Epidermal melanocyte (primary cell): ENCODE data around the gene SNX5.
A peak's percentile ranks its signal among the peaks of the same experiment; 100 is the strongest.

ENCODE experiments used
- DNase-seq: peaks from one replicate; pipeline ENCODE4 v3.0.0; 2011; ENCODE audit warnings: low spot score; ENCODE audit not compliant: insufficient read length

SNX5 gene

DNA sequence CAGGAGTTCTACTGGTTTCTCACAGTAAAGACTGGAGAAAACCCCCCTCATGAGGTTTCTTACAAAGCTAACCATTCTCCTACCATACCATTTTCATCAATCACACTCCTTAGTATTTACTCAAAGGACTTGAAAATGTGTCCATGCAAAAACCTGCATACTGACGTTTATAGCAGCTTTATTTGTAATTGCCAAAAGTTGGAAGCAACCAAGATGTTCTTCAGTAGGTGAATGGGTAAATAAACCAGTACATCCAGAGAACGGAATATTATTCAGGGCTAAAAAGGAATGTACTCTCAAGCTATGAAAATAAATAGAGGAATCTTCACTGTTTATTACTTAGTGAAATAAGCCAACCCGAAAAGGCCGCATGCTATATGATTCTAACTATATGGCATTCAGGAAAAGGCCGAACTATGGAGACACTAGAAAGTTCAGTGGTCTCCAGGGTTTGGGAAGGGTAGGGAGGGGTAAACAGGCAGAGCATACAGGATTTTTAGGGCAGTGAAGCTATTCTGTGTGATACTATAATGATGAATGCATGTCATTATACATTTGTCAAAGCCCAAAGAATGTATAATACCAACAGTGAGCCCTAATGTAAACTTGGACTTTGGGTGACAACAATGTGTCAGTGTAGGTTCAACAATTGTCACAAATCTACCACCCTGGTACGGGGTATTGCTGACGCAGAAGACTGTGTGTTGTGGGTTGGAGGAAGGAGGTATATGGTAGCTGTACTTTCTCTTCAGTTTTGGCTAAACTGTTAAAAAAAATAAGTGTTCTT is 50.6 kb downstream of the SNX5 start:
- DNase-seq = no peak

DNA sequence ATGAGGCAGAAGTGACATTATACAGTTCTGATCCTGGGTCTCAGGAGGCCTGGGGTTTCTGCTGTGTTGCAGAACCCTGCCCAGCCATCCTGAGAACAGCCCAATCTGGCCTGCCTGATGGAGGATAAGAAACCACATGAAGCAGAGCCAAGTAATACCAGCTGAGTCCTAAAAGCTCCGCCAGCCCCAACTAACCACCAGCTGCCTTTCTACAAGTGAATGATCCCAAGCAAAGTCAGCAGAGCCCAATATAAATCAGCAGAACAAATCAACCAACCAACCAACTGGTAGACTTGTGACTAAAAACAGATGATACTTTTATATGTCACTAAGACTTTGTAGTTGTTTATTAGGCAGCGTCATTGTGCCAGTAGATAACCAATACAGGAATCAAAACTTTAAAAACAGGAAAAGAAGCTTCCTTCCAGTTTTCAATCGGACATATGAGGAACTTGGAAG is 52.1 kb downstream of the SNX5 start:
- DNase-seq = no peak

DNA sequence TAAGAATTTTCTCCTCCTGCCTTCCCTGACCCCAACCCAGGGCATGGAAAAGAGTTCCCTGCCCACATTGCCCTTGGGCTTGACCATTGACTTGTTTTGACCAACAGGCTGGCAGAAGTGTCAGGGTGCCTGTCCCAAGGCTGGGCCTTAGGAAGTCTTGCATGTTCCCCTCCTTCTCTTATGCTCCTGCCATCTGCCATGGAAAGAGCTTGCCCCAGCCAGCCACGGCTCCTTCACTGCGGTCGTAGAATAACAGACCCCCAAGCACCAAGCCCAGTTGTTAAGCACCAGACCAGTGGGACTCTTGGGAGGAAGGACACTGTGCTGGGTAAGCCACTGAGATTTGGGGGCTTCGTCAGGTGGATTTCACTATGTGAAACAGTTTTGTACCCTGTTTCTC is 53.6 kb downstream of the SNX5 start:
- DNase-seq = no peak

DNA sequence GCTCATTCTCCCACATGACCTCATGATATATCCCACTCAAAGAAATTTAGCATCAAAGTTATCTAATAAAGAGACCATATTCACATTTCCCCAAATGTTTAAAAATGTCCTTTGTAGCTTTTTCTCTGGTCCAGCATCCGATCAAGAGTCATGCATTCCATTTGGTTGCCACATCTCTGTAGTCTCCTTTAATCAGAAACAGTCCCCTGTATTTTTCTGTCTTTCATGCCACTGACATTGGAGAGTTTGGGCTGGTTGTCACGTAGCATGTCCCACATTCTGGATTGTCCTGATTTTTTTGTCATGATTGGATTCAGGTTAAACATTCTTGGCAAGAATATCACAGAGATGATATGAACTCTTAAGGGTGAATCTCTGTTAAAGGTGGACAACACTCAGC is 55.7 kb downstream of the SNX5 start:
- DNase-seq = no peak

DNA sequence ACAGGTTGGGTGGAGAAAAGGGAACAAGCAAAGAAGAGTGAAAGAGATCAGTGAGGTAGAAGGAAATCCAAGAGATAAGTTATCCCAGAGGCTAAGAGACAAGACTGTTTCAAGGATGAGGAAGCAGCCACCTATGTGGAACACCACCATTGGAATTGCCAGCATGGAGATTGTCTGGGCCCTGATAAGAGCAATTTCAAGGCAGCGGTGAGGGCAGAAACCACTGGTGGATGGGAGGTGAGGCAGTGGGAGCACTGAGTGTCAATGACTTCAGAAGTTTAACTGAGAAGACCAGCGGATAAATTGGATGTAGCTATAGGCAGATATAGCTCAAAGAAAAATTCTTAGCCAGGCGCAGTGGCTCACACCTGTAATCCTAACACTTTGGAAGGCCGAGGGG is 56.7 kb downstream of the SNX5 start:
- DNase-seq = no peak

DNA sequence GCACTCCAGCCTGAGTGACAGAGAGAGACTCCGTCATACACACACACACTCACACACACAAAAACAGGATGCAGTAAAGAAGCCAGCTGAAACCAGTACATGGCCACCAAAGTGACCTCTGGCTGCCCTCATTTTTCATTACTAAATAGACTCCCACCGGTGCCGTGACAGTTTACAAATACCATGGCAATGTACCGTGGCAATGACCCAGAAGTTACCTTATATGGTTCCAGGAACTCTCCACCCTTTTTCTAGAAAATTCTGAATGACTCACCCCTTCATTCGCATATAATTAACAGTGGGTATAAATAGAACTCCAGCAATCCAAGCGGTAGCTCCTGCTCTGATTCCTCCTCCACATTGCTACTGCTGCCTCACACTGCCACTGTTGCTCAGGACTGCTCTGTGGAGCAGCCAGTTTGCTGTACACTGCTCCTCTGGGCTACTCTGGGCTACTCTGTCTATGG is 57.7 kb downstream of the SNX5 start:
- no peak for DNase-seq

DNA sequence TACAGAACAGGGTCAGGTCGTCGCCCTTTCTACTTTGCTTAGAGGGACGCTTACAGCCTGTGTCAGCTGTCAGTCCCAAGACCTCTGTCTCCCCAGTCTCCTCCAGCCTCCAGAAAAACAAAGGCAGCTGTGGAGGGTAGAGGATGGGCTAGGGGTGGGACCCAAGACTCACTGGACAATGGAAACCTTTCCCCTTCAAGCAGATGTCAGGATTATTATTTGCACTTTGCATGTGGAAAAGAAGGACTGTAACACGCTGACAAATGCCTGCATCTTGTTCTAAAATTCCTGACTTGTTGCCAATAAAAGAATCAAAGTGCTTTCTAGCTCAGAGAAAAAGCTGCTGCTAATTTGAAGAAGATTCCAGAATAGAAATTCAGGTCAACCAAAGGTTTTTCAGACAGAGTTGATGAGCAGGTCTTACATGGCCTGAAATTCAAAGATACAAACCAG is 58.7 kb downstream of the SNX5 start:
- DNase-seq = no peak

DNA sequence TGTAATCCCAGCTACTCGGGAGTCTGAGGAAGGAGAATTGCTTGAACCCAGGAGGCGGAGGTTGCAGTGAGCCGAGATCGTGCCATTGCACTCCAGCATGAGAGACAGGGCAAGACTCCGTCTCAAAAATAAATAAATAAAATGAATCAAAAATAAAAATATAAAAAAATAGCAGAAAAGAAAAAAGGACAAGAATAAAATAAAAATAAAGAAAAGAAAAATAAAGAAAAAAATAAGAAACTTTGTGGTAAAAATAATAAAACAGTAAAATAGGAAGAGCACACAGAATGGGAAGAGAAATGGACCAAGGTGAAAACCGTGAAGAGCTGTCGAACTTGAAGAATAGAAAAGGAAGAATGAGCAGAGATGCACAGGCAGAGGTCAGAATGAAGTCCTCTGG is 63.0 kb downstream of the SNX5 start:
- DNase-seq = no peak

DNA sequence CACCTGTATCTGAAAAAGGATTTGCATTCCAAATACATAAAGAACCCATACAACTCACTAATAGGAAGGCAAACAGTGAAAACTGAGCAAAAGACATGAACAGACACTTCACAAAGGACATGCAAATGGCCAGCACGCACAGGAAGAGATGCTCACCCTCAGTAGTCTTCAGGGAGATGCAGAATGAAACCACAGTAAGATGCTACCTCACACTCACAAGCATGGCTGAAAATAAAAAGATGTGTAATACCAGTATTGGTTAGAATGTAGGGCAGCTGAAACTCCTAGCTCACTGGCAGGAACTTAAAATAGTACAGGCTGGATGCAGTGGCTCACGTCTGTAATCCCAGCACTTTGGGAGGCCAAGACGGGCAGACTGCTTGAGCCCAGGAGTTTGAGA is 64.6 kb downstream of the SNX5 start:
- no peak for DNase-seq

DNA sequence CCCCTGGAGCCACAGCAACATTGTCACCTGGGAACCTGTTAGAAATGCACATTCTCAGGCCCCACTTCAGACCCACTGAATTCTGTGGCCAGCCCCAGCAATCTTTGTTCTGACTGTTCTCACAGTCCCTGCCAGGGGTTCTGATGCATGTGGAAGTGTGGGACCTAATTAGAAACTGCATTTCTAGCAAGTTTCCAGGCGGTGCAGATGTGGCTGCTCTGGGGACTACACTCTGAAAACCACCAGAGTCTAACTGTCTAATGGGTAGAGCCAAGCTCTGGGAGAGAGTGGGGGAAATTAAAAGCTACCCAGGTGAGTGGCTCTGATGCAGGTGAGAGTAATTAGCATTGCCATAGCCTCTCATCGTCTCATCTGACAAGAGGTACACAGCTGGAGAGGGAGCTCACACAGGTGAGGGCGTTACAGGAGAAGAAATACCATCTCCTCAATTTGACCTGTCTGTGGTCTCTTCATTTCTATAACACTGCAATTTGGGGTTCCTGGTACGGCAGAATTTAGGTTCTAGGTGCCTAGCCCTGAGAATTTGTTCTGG is 66.0 kb downstream of the SNX5 start:
- DNase-seq = no peak

DNA sequence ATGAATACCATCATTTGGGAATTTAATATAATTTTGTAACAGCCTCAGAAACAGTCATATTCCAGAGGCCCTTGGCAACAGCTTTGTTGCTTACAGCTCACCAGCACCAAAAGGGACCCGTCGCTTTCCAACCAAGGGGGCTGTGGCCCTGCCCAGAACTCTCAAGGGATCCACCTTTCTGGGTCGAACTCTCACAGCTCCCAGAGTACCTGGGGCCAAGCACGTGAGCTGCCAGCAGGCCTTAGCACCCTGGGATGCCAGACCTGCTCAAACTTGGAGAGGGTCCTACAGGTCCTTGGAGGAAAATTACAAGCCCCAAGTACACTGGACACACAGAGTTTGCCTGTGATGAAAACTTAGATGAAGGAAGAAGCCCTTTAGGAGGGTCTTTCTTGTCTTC is 66.6 kb downstream of the SNX5 start:
- no peak for DNase-seq

DNA sequence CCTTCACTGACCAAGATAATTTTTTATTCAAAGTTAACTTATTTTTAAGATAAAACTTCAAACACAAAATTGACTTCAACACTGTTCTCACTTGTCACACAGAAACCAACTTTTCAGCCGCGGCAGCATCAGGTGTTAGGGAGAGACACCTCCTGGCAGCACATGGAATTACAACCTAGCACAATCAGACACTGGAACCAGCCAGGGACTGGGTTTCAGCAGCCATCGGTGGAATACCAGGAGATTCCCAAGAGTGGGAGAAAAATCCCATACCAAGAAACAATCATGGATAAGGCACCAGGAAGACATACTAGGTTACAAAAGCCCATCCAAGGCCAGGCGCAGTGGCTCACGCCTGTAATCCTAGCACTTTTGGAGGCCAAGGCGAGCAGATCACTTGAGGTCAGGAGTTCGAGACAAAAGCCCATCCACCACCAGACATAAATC is 70.0 kb downstream of the SNX5 start:
- peak; percentile 91 for DNase-seq

DNA sequence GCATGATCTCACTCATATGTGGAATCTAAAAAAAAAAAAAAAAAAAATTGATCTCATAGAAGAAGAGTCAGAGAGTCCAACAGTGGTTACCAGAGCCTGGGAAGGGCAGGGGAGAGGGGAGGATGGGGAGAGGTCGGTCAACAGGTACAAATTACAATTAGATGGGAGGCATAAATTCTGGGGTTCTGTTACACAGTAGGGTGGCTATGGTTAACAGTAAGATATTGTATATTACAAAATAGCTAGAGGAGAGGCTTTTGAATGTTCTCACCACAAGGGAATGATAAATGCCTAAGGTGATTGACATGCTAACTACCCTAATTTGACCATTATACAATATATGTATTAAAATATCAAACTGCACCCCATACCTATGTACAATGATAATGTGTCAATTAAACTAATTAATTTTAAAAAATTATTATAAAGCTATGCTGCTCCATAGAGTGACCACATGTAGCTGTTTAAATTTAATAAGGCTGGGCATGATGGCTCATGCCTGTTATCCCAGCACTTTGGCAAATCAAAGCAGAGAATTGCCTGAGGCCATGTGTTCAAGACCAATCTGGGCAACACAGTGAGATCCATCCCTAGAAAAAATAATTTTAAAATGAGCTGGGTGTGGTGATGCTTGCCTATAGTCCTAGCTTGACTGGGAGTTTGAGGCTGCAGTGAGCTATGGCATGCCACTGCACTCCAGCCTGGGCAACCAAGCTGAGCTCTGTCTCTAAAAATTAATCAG is 70.9 kb downstream of the SNX5 start:
- no peak for DNase-seq

DNA sequence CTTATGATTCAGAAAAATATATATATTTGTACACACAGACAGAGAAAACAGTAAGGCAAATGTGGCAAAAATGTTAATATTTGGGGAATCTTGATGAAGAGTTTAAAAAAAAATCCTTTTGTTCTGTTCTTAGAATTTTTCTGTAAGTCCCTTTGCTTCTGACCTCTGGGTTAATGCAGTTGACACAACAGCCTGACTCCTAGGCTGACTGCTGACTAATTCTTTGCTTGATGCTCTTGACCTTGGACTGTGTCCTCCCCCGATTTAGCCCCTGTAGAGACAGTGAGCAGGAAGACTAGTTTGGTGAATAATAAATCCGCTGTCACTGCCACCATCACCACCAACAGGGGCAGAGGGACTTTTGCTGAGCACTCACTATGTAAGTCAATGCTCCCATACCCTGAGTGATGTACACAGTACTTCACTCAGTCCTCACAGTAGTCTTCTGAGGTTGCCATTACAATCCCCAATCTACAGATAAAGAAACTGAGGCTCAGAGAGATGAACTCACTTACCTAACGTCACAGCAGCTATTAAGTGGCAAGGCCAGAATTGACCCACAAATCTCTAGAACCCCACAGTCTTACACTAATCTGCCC is 71.7 kb downstream of the SNX5 start:
- no peak for DNase-seq

DNA sequence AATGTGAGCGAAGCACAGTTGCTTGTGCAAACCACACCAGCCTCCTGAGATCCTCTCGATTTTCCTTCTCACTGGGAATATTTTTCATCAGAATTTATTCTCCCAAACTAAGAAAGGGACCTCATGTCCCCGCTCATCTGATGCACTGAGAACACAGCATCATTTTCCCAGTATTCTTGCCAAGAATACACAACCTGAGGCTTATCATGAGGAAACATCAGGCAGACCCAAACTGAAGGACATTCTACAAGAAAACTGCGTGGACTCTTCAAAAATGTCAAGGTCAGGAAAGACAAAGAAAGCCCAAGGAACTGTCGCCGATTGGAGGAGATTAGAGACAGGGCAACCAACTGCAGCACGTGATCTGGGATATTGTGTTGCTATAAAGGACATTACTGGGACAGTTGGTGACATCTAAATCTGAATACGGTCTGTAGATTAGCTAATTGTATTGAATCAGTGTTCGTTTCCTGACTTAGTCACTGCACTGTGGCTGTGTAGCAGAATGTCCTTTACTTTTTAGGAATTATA is 72.3 kb downstream of the SNX5 start:
- DNase-seq = no peak

DNA sequence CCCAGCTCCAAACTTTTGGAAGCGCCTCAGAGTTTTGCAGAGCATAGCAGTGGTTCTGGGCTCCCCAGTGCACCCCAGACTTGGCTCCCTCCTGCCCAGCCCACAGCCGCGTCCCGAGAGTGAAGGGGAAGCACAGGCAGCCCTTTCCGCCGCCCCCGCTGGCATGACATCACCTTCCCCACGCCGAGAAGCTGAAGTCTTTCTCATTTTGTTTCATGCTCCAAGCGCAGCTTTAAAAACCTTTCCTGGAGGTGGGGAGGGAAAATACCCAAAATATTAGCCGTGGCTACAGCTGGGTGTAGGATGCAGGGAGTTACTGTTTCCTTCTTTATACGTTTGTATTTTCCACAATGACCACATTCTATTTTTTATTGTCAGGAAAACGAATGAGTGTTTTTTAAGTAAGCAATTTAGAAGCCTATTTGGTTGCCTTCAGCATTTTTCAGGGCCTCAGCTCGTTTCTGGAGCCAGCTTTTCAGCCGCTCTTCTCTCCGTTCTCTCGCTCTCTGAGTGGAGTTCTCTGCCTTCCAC is 72.9 kb downstream of the SNX5 start:
- no peak for DNase-seq

DNA sequence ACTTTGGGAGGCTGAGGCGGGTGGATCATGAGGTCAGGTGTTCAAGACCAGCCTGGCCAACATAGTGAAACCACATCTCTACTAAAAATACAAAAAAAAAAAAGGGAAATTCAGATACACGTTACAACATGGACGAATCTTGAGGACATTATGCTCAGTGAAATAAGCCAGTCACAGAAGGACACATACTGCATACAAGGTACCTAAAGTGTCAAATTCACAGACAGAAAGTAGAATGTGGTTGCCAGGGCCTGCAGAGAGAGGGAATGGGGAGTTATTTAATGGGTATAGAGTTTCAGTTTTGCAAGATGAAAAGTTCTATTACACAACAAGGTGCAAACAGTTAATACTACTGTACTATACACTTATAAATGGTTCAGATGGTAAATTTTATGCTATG is 75.1 kb downstream of the SNX5 start:
- DNase-seq = no peak

DNA sequence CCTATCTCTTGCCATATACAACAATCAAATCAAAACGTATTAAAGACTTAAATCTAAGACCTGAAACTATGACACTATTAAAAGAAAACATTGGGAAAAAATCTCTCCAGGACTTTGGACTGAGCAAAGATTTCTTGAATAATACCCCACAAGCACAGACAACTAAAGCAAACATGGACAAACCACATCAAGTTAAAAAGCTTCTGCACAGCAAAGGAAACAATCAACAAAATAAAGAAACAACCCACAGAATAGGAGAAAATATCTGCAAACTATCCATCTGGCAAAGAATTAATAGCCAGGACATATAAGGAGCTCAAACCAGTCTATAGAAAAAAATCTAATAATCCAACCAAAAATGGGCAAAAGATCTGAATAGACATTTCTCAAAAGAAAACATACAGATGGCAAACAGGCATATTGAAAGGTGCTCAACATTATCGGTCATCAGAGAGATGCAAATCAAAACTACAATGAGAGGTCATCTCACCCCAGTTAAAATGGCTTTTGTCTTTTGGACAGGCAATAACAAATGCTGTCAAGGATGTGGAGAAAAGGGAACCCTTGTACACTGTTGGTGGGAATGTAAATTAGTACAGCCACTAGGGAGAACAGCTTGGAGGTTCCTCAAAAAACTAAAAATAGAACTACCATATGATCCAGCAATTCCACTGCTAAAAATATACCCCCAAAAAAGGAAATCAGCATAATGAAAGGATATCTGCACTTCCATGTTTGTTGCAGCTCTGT is 76.2 kb downstream of the SNX5 start:
- no peak for DNase-seq
